AG04449 (cell line): ENCODE data around the gene PXDN.

Experiments used
- CTCF ChIA-PET: fragments of 350-600 bp; formaldehyde crosslinking; extraction: SDS; loops from one replicate; lab custom pipeline; 2021; ENCODE audit warnings: antibody characterized with exemption; lab: Yijun Ruan, JAX
- POLR2A ChIA-PET: fragments of 400-600, 350-600 bp; formaldehyde crosslinking; extraction: SDS; loops from one replicate; lab custom pipeline; 2020; ENCODE audit warnings: antibody characterized with exemption, inconsistent platforms; lab: Yijun Ruan, JAX
- DNase-seq: peaks from one replicate; pipeline ENCODE4 v3.0.0-alpha.2; 2010; ENCODE audit warnings: low read depth, low spot score
- H3K4me3 ChIP-seq: 2 replicates; pipeline ENCODE4 v1.5.1; 2011; ENCODE audit warnings: low read depth, mild to moderate bottlenecking, control low read depth, low read length
- CTCF ChIP-seq: IDR thresholded peaks from one replicate; pipeline ENCODE4 v1.5.1; 2011; ENCODE audit warnings: mild to moderate bottlenecking, moderate library complexity, low read length, control low read depth, inconsistent platforms; ENCODE audit not compliant: insufficient read depth; ENCODE audit errors: missing control alignments

PXDN gene

GRCh38 chr2:1641523-1641922 lies 102.8 kb downstream of the PXDN start:
- ChIA-PET CTCF (interaction anchor here (1.3 to 3.1 kb wide), 4 partner anchors 11 to 176 kb away, joined by 4 to 9 read pairs (median 5); no protein-coding TSS in a partner anchor), POLR2A (no interaction called here)
- DNase-seq, result no peak
- no peak overlapping the region for H3K4me3 ChIP-seq
- no peak for TF ChIP-seq CTCF

GRCh38 chr2:1640301-1641135 lies 103.8 kb downstream of the PXDN start:
- H3K4me3 ChIP-seq, result no peak overlapping the region
- ChIA-PET POLR2A (no interaction called here), CTCF (interaction anchor here (0.9 to 1.7 kb wide), 4 partner anchors 10 to 177 kb away, joined by 3 to 6 read pairs (median 4); no protein-coding TSS in a partner anchor)
- TF ChIP-seq CTCF, result no peak
- DNase-seq, result no peak

GRCh38 chr2:1639086-1639858 lies 105.0 kb downstream of the PXDN start:
- ChIA-PET CTCF (no interaction called here), POLR2A (no interaction called here)
- no peak overlapping the region for H3K4me3 ChIP-seq
- no peak for DNase-seq
- no peak for TF ChIP-seq CTCF

- DNase-seq, result no peak
- H3K4me3 ChIP-seq, result no peak overlapping the region
- ChIA-PET POLR2A (no interaction called here), CTCF (no interaction called here)
- TF ChIP-seq CTCF, result no peak
These were observed 105.9 kb downstream of the PXDN start for GRCh38 chr2:1638281-1638860.

GRCh38 chr2:1636791-1637415 lies 107.4 kb downstream of the PXDN start:
- DNase-seq, result no peak
- TF ChIP-seq CTCF, result no peak
- ChIA-PET CTCF (no interaction called here), POLR2A (no interaction called here)
- H3K4me3 ChIP-seq, result no peak overlapping the region
